Measurements from ENCODE around the gene RBP5. TPM values are rescaled to one million over a fixed set of nuclear protein-coding genes. Genes with fewer than 3 reads are reported as not detected.
A peak's percentile ranks its signal among the peaks of the same experiment; 100 is the strongest.

Gene RBP5
- total and polyA plus RNA-seq, 12 donors: 2.0 to 17.8 (median 9.1) TPM

GRCh38 chr12:7143564-7143963 is 14.9 kb upstream of the RBP5 start:
- intact Hi-C loops (cut with DNase I): no loop called here
- no peaks in the 10 kb centered on the region for H3K27me3 ChIP-seq
- DNase-seq: peak in 2 of 7 donors; percentile 44 to 46
- no peaks in the 10 kb centered on the region for H3K4me1 ChIP-seq (replicated peaks in 1 of 2)
- H3K36me3 ChIP-seq (replicated peaks in 1 of 2): peaks cover 0 to 34% of the 10 kb centered on the region in 2 donors
- peak overlapping the region in 1 of 5 donors; percentile 34 for H3K27ac ChIP-seq
- 65 to 77% (median 66%) methylated on average over 7 of the region's 7 CpGs for WGBS, 4 donors
- H3K4me3 ChIP-seq: no peak overlapping the region
- TF ChIP-seq, protein P1, sequence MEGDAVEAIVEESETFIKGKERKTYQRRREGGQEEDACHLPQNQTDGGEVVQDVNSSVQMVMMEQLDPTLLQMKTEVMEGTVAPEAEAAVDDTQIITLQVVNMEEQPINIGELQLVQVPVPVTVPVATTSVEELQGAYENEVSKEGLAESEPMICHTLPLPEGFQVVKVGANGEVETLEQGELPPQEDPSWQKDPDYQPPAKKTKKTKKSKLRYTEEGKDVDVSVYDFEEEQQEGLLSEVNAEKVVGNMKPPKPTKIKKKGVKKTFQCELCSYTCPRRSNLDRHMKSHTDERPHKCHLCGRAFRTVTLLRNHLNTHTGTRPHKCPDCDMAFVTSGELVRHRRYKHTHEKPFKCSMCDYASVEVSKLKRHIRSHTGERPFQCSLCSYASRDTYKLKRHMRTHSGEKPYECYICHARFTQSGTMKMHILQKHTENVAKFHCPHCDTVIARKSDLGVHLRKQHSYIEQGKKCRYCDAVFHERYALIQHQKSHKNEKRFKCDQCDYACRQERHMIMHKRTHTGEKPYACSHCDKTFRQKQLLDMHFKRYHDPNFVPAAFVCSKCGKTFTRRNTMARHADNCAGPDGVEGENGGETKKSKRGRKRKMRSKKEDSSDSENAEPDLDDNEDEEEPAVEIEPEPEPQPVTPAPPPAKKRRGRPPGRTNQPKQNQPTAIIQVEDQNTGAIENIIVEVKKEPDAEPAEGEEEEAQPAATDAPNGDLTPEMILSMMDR (IDR thresholded peaks at IDR 0.05): no peak
- H3K9me3 ChIP-seq (replicated peaks in 1 of 3): no peaks in the 10 kb centered on the region

DNA sequence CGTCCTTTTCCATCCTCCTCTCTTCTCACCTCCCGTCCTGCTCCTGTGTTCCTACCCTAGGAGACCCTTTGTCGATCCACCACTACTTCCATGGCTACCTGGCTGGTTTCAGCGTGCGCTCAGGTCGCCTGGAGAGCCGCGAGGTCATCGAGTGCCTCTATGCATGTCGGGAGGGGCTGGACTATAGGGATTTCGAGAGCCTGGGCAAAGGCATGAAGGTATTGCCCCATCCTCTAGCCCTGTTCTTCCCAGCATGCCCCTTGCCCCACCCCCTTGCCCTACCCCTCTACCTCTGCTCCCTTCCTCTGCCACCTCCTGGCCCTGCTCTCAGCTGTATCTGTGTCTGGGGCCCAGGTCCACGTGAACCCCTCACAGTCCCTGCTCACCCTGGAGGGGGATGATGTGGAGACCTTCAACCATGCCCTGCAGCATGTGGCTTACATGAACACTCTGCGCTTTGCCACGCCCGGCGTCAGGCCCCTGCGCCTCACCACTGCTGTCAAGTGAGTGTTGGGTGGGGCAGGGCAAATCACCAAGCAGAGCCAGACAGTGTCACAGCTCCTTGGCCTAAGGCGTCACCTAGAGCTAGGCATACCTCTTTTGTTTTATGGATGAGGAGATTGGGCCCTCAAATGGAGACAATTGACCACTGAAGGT is 14.2 kb upstream of the RBP5 start:
- 95 to 97% (median 96%) methylated on average over 18 of the region's 18 CpGs for WGBS, 4 donors
- no peaks in the 10 kb centered on the region for H3K27me3 ChIP-seq
- no peak for DNase-seq
- H3K9me3 ChIP-seq (replicated peaks in 1 of 3): no peaks in the 10 kb centered on the region
- peak overlapping the region in 1 of 5 donors; percentile 34 for H3K27ac ChIP-seq
- no peak for TF ChIP-seq POLR2A (IDR thresholded peaks at IDR 0.05)
- TF ChIP-seq, protein P1 (IDR thresholded peaks at IDR 0.05): no peak
- peaks cover 0 to 37% of the 10 kb centered on the region in 2 donors for H3K36me3 ChIP-seq (replicated peaks in 1 of 2)
- H3K4me1 ChIP-seq (replicated peaks in 1 of 2): no peaks in the 10 kb centered on the region
- no peak overlapping the region for H3K4me3 ChIP-seq
- intact Hi-C loops (cut with DNase I): no loop called here

DNA sequence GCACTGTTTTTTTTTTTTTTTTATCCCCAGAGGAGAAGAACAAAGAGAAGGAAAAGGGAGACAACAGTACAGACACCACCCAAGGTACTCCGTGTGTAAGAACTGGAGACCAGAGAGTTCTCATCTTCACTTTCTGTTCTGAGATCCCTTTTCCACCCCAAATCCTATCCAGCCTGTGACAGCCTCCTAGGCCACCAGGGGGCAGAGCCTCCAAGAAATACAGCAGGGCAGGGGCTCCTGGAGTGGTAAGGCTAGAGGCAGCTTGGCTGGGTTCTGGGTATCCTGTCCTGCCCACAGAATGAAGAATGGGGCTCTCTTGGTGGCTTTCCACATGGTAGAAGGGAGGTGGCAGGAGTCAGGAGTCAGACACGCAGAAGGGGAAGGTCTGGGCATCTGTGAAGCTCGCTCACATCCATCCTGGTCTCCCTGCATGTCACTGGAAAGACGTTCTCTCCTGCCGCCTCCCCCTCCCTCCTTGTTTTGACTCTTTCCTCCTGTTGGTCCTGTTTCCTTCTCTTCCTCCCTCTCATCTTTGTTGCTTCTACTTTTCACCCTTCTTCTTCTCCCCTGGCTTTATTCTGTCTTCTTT is 13.5 kb upstream of the RBP5 start:
- no peaks in the 10 kb centered on the region for H3K27me3 ChIP-seq
- 73 to 85% (median 81%) methylated on average over 5 of the region's 5 CpGs for WGBS, 4 donors
- TF ChIP-seq POLR2A (IDR thresholded peaks at IDR 0.05): no peak
- TF ChIP-seq, protein P1 (IDR thresholded peaks at IDR 0.05): peak; percentile 36 to 65 (median 60)
- H3K4me3 ChIP-seq: no peak overlapping the region
- intact Hi-C loops (cut with DNase I): no loop called here
- H3K4me1 ChIP-seq (replicated peaks in 1 of 2): no peaks in the 10 kb centered on the region
- peak in 6 of 7 donors; percentile 42 to 74 (median 62) for DNase-seq
- H3K27ac ChIP-seq: no peak overlapping the region
- peaks cover 0 to 41% of the 10 kb centered on the region in 2 donors for H3K36me3 ChIP-seq (replicated peaks in 1 of 2)
- no peaks in the 10 kb centered on the region for H3K9me3 ChIP-seq (replicated peaks in 1 of 3)

DNA sequence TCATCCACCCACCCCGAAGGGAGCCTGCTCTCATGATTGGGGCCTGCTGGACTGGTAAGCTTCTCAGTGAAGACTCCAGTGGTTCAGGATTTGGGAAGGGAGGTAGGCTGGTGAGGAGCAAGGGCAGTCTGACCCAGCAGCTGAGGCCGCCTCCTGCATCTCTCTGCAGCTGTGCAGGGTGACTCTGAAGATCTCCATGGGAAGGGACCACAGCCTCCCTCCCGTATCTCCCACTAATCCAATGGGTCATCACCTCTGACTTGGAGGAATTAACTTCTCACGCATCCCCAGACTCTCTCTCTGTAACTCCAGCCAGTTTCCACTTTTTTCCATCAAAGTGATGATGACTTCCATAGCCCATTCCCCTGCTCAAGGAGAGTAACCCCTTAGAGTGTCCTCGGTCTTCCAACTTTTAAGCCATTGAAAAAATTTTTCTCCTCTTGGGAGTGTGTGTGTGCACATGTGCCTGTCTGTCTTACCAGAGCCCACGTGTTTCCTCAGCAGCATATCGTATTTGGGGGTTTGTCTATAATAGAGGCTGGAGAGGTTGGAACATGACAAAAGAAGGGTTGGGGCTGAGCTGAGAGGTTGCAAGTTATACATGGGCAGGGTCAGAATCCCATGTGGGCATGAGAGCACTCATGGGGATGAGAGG is 12.8 kb upstream of the RBP5 start:
- 84 to 93% (median 91%) methylated on average over 6 to 7 of the region's 7 CpGs for WGBS, 4 donors
- intact Hi-C loops (cut with DNase I): no loop called here

More for the DNA sequence above, 12.8 kb upstream of the RBP5 start:
- DNase-seq: no peak
- no peak for TF ChIP-seq POLR2A (IDR thresholded peaks at IDR 0.05)
- TF ChIP-seq, protein P1 (IDR thresholded peaks at IDR 0.05): no peak
- no peaks in the 10 kb centered on the region for H3K4me1 ChIP-seq (replicated peaks in 1 of 2)
- H3K4me3 ChIP-seq: no peak overlapping the region
- H3K9me3 ChIP-seq (replicated peaks in 1 of 3): no peaks in the 10 kb centered on the region
- H3K27ac ChIP-seq: no peak overlapping the region
- peaks cover 0 to 41% of the 10 kb centered on the region in 2 donors for H3K36me3 ChIP-seq (replicated peaks in 1 of 2)
- no peaks in the 10 kb centered on the region for H3K27me3 ChIP-seq

All from adrenal gland (tissue), 12 donors.